Endothelial cell of umbilical vein (primary cell): Measurements from ENCODE around the gene FGR. TPM values are rescaled to one million over a fixed set of nuclear protein-coding genes. Genes with fewer than 3 reads are reported as not detected.

Source experiments
- BruUV-seq: library from RNA; stranded (reverse); fragments of 400-500 nt; replicated peaks from 2 replicates; lab custom pipeline; 2021; lab: Mats Ljungman, UMichigan
- CTCF ChIA-PET: fragments of 300-600, 350-600 bp; sonication (Branson Sonifier 250); formaldehyde crosslinking; loops from one replicate; lab custom pipeline; 2021; ENCODE audit warnings: antibody characterized with exemption, inconsistent platforms; lab: Charles Lee
- POLR2A ChIA-PET: fragments of 300-600, 350-600 bp; sonication (Branson Sonifier 250); formaldehyde crosslinking; loops from one replicate; lab custom pipeline; 2021; ENCODE audit warnings: antibody characterized with exemption, inconsistent platforms; lab: Charles Lee
- DNase-seq: peaks from one replicate; pipeline ENCODE4 v3.0.0-alpha.2; 2011; ENCODE audit warnings: low read depth, low spot score
- FAIRE-seq: peaks from 2 replicates; lab custom pipeline; 2011; peaks lifted over from hg19 to GRCh38; lab: Jason Lieb, UNC
- H2AFZ ChIP-seq: 2 replicates; pipeline ENCODE4 v1.6.0; 2012; ENCODE audit warnings: low read depth, low read length, control low read depth, inconsistent platforms
- H3K27ac ChIP-seq: 2 replicates; pipeline ENCODE4 v1.5.1; 2011; ENCODE audit warnings: low read depth, mild to moderate bottlenecking, control low read depth, low read length, moderate library complexity; ENCODE audit not compliant: insufficient read depth
- H3K27me3 ChIP-seq, 2 experiments: 2 replicates each; pipeline versions ENCODE4 v1.6.0 to v1.6.1; 2011; ENCODE audit warnings: low read length in 2 of 2, mixed read lengths in 1 of 2; ENCODE audit not compliant: control insufficient read depth in 2 of 2, insufficient read depth in 2 of 2
- H3K36me3 ChIP-seq, 2 experiments: 2 replicates in 1 of 2; 3 replicates in 1 of 2; pipeline ENCODE4 v1.5.1; 2011; ENCODE audit warnings: low read length in 2 of 2, mild to moderate bottlenecking in 1 of 2, moderate library complexity in 1 of 2; ENCODE audit not compliant: control insufficient read depth in 2 of 2, insufficient read depth in 2 of 2; ENCODE audit errors: extremely low read depth in 1 of 2
- H3K4me1 ChIP-seq: 3 replicates; pipeline ENCODE4 v1.5.1; 2011; ENCODE audit warnings: mild to moderate bottlenecking, low read length; ENCODE audit not compliant: control insufficient read depth, insufficient read depth; ENCODE audit errors: extremely low read depth
- H3K4me2 ChIP-seq: 2 replicates; pipeline ENCODE4 v1.6.1; 2011; ENCODE audit warnings: low read length, control low read depth, mixed read lengths; ENCODE audit not compliant: insufficient read depth
- H3K4me3 ChIP-seq, 3 experiments: fragments of 200-600 bp in 1 of 3; sonication (generic), shearing (Covaris generic) in 1 of 3; replicated peaks in 1 of 3; 2 replicates each; pipeline ENCODE4 v1.5.1; 2011 to 2016; ENCODE audit warnings: control low read depth in 3 of 3, low read length in 3 of 3, mild to moderate bottlenecking in 2 of 3, inconsistent platforms in 1 of 3, low read depth in 1 of 3, moderate library complexity in 1 of 3; ENCODE audit not compliant: insufficient read depth in 1 of 3
- H3K79me2 ChIP-seq: 2 replicates; pipeline ENCODE4 v1.6.0; 2012; ENCODE audit warnings: low read length, inconsistent platforms; ENCODE audit not compliant: control insufficient read depth, insufficient read depth
- H3K9ac ChIP-seq: replicated peaks from 2 replicates; pipeline ENCODE3; 2011; ENCODE audit warnings: low read length, control low read depth; ENCODE audit not compliant: insufficient read depth; ENCODE audit errors: extremely low read depth
- H3K9me1 ChIP-seq: replicated peaks from 3 replicates; pipeline ENCODE4 v1.6.0; 2011; ENCODE audit warnings: mild to moderate bottlenecking, low read length; ENCODE audit not compliant: control insufficient read depth, insufficient read depth; ENCODE audit errors: extremely low read depth
- H3K9me3 ChIP-seq: replicated peaks from 2 replicates; pipeline ENCODE4 v1.5.1; 2012; ENCODE audit warnings: low read length, inconsistent platforms; ENCODE audit not compliant: control insufficient read depth, insufficient read depth
- H4K20me1 ChIP-seq: replicated peaks from 2 replicates; pipeline ENCODE3; 2011; ENCODE audit warnings: mild to moderate bottlenecking, low read length; ENCODE audit not compliant: control insufficient read depth, insufficient read depth; ENCODE audit errors: extremely low read depth
- EZH2 ChIP-seq: IDR thresholded peaks from 2 replicates; pipeline ENCODE4 v1.6.1; 2012; ENCODE audit warnings: borderline replicate concordance, low read depth, mild to moderate bottlenecking, moderate library complexity, low read length, inconsistent platforms; ENCODE audit not compliant: severe bottlenecking
- FOS ChIP-seq: IDR thresholded peaks from 2 replicates; pipeline ENCODE4 v1.6.1; 2011; ENCODE audit warnings: mild to moderate bottlenecking, low read length, moderate library complexity, borderline replicate concordance; ENCODE audit not compliant: insufficient read depth
- GATA2 ChIP-seq: IDR thresholded peaks from 2 replicates; pipeline ENCODE4 v1.7.0; 2011; ENCODE audit warnings: low read depth, mild to moderate bottlenecking, moderate library complexity, mixed read lengths, low read length; ENCODE audit not compliant: insufficient read length, insufficient read depth
- JUN ChIP-seq: IDR thresholded peaks from 2 replicates; pipeline ENCODE4 v1.6.1; 2011; ENCODE audit warnings: borderline replicate concordance, low read depth; ENCODE audit not compliant: insufficient read length, insufficient read depth
- MAX ChIP-seq: IDR thresholded peaks from 2 replicates; pipeline ENCODE4 v1.6.1; 2011; ENCODE audit not compliant: insufficient read depth, insufficient read length
- MYC ChIP-seq: IDR thresholded peaks from one replicate; pipeline ENCODE4 v1.6.1; 2011; ENCODE audit warnings: mild to moderate bottlenecking, low read depth, low read length
- POLR2A ChIP-seq: IDR thresholded peaks from 2 replicates; pipeline ENCODE4 v1.6.1; 2012; ENCODE audit warnings: low read depth, mild to moderate bottlenecking, control low read depth, low read length
- POLR2AphosphoS5 ChIP-seq: IDR thresholded peaks from 2 replicates; pipeline ENCODE4 v1.6.1; 2012; ENCODE audit warnings: low read depth, mild to moderate bottlenecking, control low read depth, low read length, moderate library complexity; ENCODE audit not compliant: insufficient read depth
- dilution Hi-C: fragments of 300-500 bp; cut with MboI; formaldehyde crosslinking; loops from one replicate; pipeline ENCODE4 v1.15.0; 2019; ENCODE audit warnings: low sequenced_read_pairs; ENCODE audit not compliant: extremely low pct_ligation_motif_present
- intact Hi-C: fragments of 100-400 bp; cut with micrococcal nuclease; formaldehyde crosslinking; loops from one replicate; pipeline ENCODE4 v1.10.0; 2022
- polyA plus RNA-seq, 4 experiments: library from polyadenylated mRNA; depleted of rRNA in 3 of 4; stranded (reverse) in 3 of 4; unstranded in 1 of 4; fragments of >200 nt; gene quantifications; 2 replicates each; pipeline versions ENCODE4 v1.2.1 to v1.2.3, GENCODE V29; 2011 to 2012; ENCODE audit warnings: missing spikeins in 1 of 4
- total RNA-seq: library from RNA; stranded (reverse); gene quantifications from 2 replicates; pipeline ENCODE4 v1.2.3, GENCODE V29; 2021
- TF ChIP-seq, protein P1 (sequence below), 2 donors: IDR thresholded peaks; 1 replicate in 1 of 2; 2 replicates in 1 of 2; pipeline ENCODE4 v1.5.1; 2011; ENCODE audit warnings: low read length in 2 of 2, mild to moderate bottlenecking in 2 of 2, moderate library complexity in 2 of 2, control low read depth in 1 of 2, inconsistent platforms in 1 of 2, low read depth in 1 of 2; ENCODE audit not compliant: insufficient read depth in 1 of 2; ENCODE audit errors: extremely low read depth in 1 of 2

FGR gene
- total and polyA plus RNA-seq, 2 donors (not counting 3 experiments of a cell fraction or from before 2014, with no cell fraction given), result 0.18 TPM; not detected in 1

DNA sequence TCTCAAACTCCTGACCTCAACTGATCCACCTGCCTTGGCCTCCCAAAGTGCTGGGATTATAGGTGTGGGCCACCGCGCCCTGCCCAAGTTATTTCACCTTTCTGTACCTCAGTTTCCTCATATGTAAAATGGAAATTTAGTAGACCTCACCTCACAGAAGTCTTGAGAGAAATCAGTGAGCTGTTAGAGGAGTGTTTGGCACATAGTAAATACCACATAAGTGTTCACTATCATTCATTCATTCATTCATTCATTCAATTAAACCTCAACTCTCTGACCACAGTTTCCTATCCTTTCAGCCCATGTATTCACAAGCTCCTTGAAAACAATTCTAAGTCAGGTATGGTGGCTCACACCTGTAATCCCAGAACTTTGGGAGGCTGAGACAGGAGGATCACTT is 3.8 kb upstream of the FGR start:
- no peaks in the 10 kb centered on the region for H4K20me1 ChIP-seq
- H3K36me3 ChIP-seq, result no peaks in the 10 kb centered on the region
- intact Hi-C loops (no loop called here), dilution Hi-C loops (no loop called here)
- H3K27ac ChIP-seq, result no peak overlapping the region
- H3K27me3 ChIP-seq, result no peaks in the 10 kb centered on the region
- H3K9me3 ChIP-seq, result no peaks in the 10 kb centered on the region
- H3K4me2 ChIP-seq, result no peak overlapping the region
- FAIRE-seq (no peak), DNase-seq (no peak)
- no peak overlapping the region for H2AFZ ChIP-seq
- CTCF ChIA-PET, result interaction anchor here (0.7 to 1.2 kb wide), 4 partner anchors 9 to 27 kb away, joined by 3 to 4 read pairs (median 4); no protein-coding TSS in a partner anchor
- POLR2A ChIA-PET, result no interaction called here
- no peak overlapping the region for H3K9ac ChIP-seq
- no peaks in the 10 kb centered on the region for H3K9me1 ChIP-seq
- no peak overlapping the region for H3K4me3 ChIP-seq
- peaks cover 10% of the 10 kb centered on the region for H3K4me1 ChIP-seq
- H3K79me2 ChIP-seq, result no peaks in the 10 kb centered on the region
- BruUV-seq, result no TSS peak
- TF ChIP-seq, protein P1, sequence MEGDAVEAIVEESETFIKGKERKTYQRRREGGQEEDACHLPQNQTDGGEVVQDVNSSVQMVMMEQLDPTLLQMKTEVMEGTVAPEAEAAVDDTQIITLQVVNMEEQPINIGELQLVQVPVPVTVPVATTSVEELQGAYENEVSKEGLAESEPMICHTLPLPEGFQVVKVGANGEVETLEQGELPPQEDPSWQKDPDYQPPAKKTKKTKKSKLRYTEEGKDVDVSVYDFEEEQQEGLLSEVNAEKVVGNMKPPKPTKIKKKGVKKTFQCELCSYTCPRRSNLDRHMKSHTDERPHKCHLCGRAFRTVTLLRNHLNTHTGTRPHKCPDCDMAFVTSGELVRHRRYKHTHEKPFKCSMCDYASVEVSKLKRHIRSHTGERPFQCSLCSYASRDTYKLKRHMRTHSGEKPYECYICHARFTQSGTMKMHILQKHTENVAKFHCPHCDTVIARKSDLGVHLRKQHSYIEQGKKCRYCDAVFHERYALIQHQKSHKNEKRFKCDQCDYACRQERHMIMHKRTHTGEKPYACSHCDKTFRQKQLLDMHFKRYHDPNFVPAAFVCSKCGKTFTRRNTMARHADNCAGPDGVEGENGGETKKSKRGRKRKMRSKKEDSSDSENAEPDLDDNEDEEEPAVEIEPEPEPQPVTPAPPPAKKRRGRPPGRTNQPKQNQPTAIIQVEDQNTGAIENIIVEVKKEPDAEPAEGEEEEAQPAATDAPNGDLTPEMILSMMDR (IDR thresholded peaks at IDR 0.05; ENCODE audit: extremely low read depth in 1 of 2, insufficient read depth in 1 of 2, low read depth in 1 of 2, low read length in 2 of 2), result no peak
- no peak for TF ChIP-seq POLR2A
- TF ChIP-seq FOS, result no peak
- no peak for TF ChIP-seq EZH2
- TF ChIP-seq POLR2AphosphoS5, result no peak
- no peak for TF ChIP-seq MAX
- TF ChIP-seq GATA2, result no peak
- TF ChIP-seq JUN, result no peak
- no peak for TF ChIP-seq MYC
